GM21381 (cell line): Measurements from ENCODE around the gene TMEM14A.

ENCODE experiments used
- ATAC-seq: cut with Tn5 transposase; IDR thresholded peaks from one replicate; pipeline ENCODE4 v1.9.1; 2021; ENCODE audit warnings: mild to moderate bottlenecking, moderate library complexity; ENCODE audit not compliant: unreplicated experiment

TMEM14A gene

GRCh38 chr6:52670502-52671409 lies at the start of gene TMEM14A:
TMEM14A (plus strand) TSS chr6:52671113; CDS start chr6:52677103, 5,990 bp downstream.
- peak; percentile 98 for ATAC-seq

- ATAC-seq = no peak
Observed at GRCh38 chr6:52621631-52622030, 49.3 kb upstream of the TMEM14A start.

- no peak for ATAC-seq
Observed at GRCh38 chr6:52622810-52623209, 48.1 kb upstream of the TMEM14A start.

DNA sequence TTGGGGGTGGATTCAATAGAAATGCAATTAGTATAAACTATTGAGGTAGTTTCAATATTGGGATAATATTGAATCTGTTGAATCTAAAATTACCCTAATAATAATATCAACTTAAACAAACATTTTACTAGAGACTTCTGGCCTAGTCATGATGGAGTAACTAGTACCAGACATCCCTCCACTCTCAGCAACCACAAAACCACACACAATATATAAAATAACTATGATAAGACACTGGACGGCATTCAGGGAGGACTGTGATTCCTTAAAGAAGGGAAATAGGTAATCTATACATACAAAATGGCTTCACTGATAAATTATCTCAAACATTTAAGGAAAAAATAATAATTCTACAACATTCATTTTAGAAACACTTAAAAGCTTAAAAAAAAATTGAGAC lies 38.9 kb upstream of the TMEM14A start:
- no peak for ATAC-seq

- ATAC-seq = no peak
Observed at GRCh38 chr6:52634211-52634610, 36.7 kb upstream of the TMEM14A start.

DNA sequence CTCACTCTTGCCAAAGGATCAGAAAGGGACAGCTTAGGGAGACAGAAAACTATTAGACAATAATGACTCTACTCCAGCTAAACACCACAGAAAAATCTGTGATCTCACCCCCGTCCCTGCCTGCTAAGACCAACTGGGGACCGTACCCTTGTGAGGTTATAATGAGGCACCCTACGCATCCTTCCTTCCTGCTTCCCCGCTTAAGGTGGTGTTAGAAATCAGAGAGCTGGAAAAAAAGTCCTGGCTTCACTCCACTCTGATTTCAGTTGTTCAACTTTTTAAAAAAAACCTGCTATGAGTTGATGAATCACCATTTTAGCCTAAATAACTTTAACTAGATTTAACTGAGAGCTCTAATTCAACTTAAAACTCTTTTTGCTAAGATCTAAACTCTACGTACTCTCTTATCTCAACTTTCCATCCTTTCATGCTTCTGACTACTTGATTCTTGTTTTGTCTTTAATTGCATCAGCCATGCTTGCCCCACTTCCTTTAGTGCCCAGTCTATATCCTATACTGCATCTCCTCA lies 35.8 kb upstream of the TMEM14A start:
- no peak for ATAC-seq

GRCh38 chr6:52636830-52637229 lies 34.1 kb upstream of the TMEM14A start:
- ATAC-seq = no peak

DNA sequence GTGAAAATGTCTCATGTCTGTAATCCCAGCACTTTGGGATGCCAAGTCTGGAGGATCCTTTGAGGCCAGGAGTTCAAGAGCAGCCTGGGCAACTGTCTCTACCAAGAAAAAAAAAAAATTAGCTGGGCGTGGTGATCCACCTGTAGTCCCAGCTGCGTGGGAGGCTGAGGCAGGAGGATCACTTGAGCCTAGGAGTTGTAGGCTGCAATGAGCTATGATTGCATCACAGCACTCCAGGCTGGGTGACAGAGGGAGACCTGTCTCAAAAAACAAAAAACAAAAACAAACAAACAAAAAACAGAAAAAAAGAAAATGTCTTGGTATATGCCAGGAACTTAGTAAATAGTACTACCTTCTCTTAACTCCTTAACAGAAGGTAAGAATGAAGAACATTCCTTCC lies 31.4 kb upstream of the TMEM14A start:
- ATAC-seq = no peak

- no peak for ATAC-seq
Observed at GRCh38 chr6:52640170-52640569, 30.7 kb upstream of the TMEM14A start.

GRCh38 chr6:52640916-52641315 lies 30.0 kb upstream of the TMEM14A start:
- ATAC-seq = no peak

- ATAC-seq = no peak
Observed at GRCh38 chr6:52641388-52641787, 29.5 kb upstream of the TMEM14A start.

GRCh38 chr6:52641826-52642225 lies 29.1 kb upstream of the TMEM14A start:
- no peak for ATAC-seq

- ATAC-seq = no peak
Observed at GRCh38 chr6:52642368-52642767, 28.5 kb upstream of the TMEM14A start.

DNA sequence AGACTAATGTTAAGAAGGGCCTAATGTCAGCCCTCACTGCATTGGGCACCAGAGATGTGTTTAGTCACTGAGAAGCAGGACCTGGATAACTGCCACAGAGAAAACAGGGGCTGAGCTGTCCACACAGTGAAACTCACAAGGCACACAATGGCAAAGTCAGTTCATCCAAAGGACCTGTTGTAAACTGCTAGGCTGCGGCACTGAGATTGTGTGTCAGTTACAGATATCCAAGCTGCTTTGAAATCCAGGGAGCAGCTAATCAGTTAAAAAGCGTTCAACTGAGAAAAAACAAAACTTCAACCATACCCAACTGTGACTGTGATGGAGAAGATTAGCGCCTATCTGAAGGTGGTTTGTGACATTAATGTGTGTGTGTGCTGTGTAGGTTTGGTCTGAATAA lies 27.8 kb upstream of the TMEM14A start:
- no peak for ATAC-seq

GRCh38 chr6:52644253-52644652 lies 26.7 kb upstream of the TMEM14A start:
- no peak for ATAC-seq

DNA sequence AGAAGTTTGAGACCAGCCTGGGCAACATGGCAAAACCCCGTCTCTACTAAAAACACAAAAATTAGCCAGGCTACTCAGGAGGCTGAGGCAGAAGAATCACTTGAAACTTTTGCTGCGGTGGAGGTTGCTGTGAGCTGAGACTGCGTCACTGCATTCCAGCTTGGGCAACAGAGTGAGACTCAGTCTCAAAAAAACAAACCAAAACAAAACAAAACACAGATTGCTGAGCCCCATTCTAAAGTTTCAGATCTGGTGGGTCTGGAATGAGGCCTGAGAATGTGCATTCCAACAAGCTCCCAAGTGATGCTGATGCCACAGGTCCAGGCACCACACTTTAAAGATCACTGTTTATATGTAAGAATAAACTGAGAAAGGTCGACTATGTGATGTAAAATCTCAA lies 24.9 kb upstream of the TMEM14A start:
- no peak for ATAC-seq

DNA sequence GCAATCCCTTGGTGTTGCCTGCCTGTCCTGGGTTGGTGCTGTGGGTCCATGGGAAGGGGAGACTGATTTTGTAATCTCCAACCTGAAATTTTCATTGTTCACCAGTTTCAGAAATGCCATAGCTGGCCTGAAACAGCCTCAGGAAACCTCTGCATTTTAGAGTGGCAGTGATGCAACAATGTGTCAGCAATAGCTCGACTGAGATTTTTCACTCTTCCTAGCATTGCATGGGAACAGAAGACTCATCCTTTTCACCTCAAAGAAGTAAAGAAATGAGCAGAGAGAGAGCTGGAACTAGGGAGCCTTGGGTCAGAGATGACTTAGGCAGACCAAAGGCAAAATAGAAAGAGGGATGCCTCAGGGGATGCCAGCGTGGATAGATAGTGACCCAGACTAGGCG lies 23.7 kb upstream of the TMEM14A start:
- ATAC-seq = no peak

GRCh38 chr6:52649536-52650160 lies 21.3 kb upstream of the TMEM14A start:
- no peak for ATAC-seq

- ATAC-seq = no peak
Observed at GRCh38 chr6:52650941-52651340, 20.0 kb upstream of the TMEM14A start.

DNA sequence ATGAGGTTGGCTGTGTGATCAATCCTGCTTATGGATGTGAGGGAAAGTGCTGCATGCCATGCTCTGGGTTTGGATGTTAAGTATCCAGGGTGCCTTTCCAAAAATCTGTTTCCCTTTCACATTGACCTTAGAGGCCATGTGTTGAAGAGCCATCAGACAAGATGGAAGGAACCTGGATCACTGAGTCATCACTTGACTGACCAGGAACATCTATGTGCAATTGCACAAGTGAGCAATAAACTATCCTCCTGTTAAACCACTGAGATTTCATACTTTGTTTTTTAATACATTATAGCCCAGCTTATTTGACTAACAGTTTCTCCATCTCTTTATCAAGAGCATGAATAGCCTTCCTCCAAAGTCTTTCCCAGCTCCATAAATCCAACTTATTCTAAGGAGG lies 17.8 kb upstream of the TMEM14A start:
- ATAC-seq = no peak

DNA sequence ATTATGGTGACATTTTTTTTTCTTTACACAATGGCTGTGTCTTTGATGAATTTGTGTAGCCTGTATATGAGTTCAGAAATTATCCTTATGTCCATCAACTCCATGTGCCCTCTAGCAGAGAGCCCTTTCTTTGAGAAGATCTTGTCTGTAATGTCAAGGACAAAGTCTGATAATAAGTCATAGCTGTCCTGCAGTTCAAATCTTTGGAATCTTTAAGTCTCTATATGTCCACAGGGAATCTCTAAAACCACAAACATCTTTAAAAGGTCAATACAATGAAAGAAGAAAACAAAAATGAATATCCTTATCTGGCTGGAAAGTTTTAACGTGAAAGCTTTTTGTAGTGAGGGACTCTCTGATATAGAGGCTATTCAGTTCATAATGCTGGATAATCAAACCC lies 16.9 kb upstream of the TMEM14A start:
- no peak for ATAC-seq

DNA sequence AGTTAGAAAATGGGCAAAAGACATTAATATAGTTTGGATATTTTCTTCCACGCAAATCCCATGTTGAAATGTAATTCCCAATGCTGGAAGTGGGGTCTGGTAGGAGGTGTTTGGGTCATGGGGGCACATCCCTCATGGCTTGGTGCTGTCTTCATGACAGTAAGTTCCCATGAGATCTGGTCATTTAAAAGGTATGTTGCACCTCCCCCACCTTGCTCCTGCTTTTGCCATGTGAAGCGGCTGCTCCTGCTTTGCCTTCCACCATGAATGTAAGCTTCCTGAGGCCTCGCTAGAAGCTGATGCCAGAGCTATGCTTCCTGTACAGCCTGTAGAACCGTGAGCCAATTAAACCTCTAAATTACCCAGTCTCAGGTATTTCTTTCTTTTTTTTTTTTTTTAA lies 16.3 kb upstream of the TMEM14A start:
- no peak for ATAC-seq
